Measurements from ENCODE around the gene ESRRA. TPM values are rescaled to one million over a fixed set of nuclear protein-coding genes. Genes with fewer than 3 reads are reported as not detected.
A peak's percentile ranks its signal among the peaks of the same experiment; 100 is the strongest.

Gene ESRRA
- total and polyA plus RNA-seq, 2 of the 13 experiments (the other 11 are each of a cell fraction or from before 2014, with no cell fraction given) = 18.1 to 36.3 TPM

DNA sequence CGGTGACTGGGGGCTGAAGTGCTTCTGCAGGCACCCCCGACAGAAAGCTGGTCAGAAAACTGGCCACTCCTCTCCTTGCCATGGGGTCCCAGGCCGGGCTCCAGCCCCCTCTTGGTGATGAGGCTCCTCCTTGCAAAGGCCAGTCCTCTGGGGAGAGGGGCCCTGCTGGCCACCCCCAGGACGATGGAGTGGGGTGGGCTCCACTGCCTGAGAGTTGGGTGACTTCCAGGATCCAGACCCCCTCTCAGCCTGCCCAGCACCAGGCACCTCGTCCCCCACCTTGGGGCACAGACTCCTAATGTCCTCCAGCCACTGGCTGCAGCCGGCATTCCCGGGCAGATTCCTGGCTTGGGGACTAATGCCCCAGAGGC is 53.2 kb downstream of the ESRRA start (continued):
- TF ChIP-seq, protein P1, sequence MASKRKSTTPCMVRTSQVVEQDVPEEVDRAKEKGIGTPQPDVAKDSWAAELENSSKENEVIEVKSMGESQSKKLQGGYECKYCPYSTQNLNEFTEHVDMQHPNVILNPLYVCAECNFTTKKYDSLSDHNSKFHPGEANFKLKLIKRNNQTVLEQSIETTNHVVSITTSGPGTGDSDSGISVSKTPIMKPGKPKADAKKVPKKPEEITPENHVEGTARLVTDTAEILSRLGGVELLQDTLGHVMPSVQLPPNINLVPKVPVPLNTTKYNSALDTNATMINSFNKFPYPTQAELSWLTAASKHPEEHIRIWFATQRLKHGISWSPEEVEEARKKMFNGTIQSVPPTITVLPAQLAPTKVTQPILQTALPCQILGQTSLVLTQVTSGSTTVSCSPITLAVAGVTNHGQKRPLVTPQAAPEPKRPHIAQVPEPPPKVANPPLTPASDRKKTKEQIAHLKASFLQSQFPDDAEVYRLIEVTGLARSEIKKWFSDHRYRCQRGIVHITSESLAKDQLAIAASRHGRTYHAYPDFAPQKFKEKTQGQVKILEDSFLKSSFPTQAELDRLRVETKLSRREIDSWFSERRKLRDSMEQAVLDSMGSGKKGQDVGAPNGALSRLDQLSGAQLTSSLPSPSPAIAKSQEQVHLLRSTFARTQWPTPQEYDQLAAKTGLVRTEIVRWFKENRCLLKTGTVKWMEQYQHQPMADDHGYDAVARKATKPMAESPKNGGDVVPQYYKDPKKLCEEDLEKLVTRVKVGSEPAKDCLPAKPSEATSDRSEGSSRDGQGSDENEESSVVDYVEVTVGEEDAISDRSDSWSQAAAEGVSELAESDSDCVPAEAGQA (IDR thresholded peaks at IDR 0.05; ENCODE audit: low read depth) = no peak
- TF ChIP-seq, protein P1 (CRISPR knock-in tag; IDR thresholded peaks at IDR 0.05; ENCODE audit: borderline replicate concordance) = no peak
- TF ChIP-seq IRX3 (CRISPR knock-in tag; IDR thresholded peaks at IDR 0.05; ENCODE audit: borderline replicate concordance, low read depth) (no peak), FLYWCH1 (CRISPR knock-in tag; IDR thresholded peaks at IDR 0.05) (no peak), HOXA5 (CRISPR knock-in tag; IDR thresholded peaks at IDR 0.05) (no peak), ZNF17 (CRISPR knock-in tag; IDR thresholded peaks at IDR 0.05) (no peak), KDM5B (CRISPR knock-in tag; IDR thresholded peaks at IDR 0.05; ENCODE audit: borderline replicate concordance) (no peak), PTBP1 (IDR thresholded peaks at IDR 0.05; ENCODE audit: low read depth, low read length, poor library complexity, severe bottlenecking) (no peak), TBX3 (IDR thresholded peaks at IDR 0.05; ENCODE audit: borderline replicate concordance) (no peak), RNF2 (conservative IDR thresholded peaks at IDR 0.05; ENCODE audit: low read depth) (no peak)
- TF ChIP-seq, protein P2, sequence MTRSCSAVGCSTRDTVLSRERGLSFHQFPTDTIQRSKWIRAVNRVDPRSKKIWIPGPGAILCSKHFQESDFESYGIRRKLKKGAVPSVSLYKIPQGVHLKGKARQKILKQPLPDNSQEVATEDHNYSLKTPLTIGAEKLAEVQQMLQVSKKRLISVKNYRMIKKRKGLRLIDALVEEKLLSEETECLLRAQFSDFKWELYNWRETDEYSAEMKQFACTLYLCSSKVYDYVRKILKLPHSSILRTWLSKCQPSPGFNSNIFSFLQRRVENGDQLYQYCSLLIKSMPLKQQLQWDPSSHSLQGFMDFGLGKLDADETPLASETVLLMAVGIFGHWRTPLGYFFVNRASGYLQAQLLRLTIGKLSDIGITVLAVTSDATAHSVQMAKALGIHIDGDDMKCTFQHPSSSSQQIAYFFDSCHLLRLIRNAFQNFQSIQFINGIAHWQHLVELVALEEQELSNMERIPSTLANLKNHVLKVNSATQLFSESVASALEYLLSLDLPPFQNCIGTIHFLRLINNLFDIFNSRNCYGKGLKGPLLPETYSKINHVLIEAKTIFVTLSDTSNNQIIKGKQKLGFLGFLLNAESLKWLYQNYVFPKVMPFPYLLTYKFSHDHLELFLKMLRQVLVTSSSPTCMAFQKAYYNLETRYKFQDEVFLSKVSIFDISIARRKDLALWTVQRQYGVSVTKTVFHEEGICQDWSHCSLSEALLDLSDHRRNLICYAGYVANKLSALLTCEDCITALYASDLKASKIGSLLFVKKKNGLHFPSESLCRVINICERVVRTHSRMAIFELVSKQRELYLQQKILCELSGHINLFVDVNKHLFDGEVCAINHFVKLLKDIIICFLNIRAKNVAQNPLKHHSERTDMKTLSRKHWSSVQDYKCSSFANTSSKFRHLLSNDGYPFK (CRISPR knock-in tag; IDR thresholded peaks at IDR 0.05; ENCODE audit: borderline replicate concordance) = 0 out of 2 replicates have a peak, but pooled peaks have one; percentile 21
- TF ChIP-seq, protein P3, sequence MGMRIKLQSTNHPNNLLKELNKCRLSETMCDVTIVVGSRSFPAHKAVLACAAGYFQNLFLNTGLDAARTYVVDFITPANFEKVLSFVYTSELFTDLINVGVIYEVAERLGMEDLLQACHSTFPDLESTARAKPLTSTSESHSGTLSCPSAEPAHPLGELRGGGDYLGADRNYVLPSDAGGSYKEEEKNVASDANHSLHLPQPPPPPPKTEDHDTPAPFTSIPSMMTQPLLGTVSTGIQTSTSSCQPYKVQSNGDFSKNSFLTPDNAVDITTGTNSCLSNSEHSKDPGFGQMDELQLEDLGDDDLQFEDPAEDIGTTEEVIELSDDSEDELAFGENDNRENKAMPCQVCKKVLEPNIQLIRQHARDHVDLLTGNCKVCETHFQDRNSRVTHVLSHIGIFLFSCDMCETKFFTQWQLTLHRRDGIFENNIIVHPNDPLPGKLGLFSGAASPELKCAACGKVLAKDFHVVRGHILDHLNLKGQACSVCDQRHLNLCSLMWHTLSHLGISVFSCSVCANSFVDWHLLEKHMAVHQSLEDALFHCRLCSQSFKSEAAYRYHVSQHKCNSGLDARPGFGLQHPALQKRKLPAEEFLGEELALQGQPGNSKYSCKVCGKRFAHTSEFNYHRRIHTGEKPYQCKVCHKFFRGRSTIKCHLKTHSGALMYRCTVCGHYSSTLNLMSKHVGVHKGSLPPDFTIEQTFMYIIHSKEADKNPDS (CRISPR knock-in tag; IDR thresholded peaks at IDR 0.05) = no peak
- TF ChIP-seq, protein P4, sequence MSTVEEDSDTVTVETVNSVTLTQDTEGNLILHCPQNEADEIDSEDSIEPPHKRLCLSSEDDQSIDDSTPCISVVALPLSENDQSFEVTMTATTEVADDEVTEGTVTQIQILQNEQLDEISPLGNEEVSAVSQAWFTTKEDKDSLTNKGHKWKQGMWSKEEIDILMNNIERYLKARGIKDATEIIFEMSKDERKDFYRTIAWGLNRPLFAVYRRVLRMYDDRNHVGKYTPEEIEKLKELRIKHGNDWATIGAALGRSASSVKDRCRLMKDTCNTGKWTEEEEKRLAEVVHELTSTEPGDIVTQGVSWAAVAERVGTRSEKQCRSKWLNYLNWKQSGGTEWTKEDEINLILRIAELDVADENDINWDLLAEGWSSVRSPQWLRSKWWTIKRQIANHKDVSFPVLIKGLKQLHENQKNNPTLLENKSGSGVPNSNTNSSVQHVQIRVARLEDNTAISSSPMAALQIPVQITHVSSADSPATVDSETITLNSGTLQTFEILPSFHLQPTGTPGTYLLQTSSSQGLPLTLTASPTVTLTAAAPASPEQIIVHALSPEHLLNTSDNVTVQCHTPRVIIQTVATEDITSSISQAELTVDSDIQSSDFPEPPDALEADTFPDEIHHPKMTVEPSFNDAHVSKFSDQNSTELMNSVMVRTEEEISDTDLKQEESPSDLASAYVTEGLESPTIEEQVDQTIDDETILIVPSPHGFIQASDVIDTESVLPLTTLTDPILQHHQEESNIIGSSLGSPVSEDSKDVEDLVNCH (CRISPR knock-in tag; IDR thresholded peaks at IDR 0.05) = no peak
